ENCODE measurements around the gene ZNF460. TPM values are rescaled to one million over a fixed set of nuclear protein-coding genes. Genes with fewer than 3 reads are reported as not detected.

ZNF460 gene
- polyA plus RNA-seq, 1 of the 3 experiments (the other 2 are of a cell fraction) = 2.4 TPM

- no peaks in the 10 kb centered on the region for H3K9me3 ChIP-seq
- peak within 1 kb of the TSS; percentile 89 to 95 for H3K4me3 ChIP-seq (ENCODE audit: low read depth in 2 of 2, low read length in 1 of 2)
- POLR2A ChIA-PET = no interaction called here
- peak; percentile 98 for DNase-seq
- peak; percentile 73 for TF ChIP-seq MAX (IDR thresholded peaks at IDR 0.05; ENCODE audit: low read depth)
- TF ChIP-seq CHD2 (IDR thresholded peaks at IDR 0.05; ENCODE audit: low read length, partially characterized antibody) = peak; percentile 76
- peak; percentile 87 for TF ChIP-seq POLR2AphosphoS5 (IDR thresholded peaks at IDR 0.05; ENCODE audit: low read depth, low read length)
- TF ChIP-seq MXI1 (IDR thresholded peaks at IDR 0.05; ENCODE audit: low read depth, low read length) = no peak; the same call in none of the 2 replicates
- TF ChIP-seq RAD21 (IDR thresholded peaks at IDR 0.05; ENCODE audit: low read length) = no peak
- TF ChIP-seq ELF1 (IDR thresholded peaks at IDR 0.05) = 0 out of 2 replicates have a peak, but pooled peaks have one; percentile 24
- no peak for TF ChIP-seq RXRA (IDR thresholded peaks at IDR 0.05; ENCODE audit: borderline replicate concordance, low read depth)
- 0 out of 2 replicates have a peak, but pooled peaks have one; percentile 15 for TF ChIP-seq IRF3 (IDR thresholded peaks at IDR 0.05; ENCODE audit: low read depth, low read length)
- no peak for TF ChIP-seq YY1 (IDR thresholded peaks at IDR 0.05; ENCODE audit: low read depth)
- no peak for TF ChIP-seq USF1 (IDR thresholded peaks at IDR 0.05; ENCODE audit: borderline replicate concordance, low read depth)
- no peak for TF ChIP-seq SMC3 (IDR thresholded peaks at IDR 0.05; ENCODE audit: low read depth, low read length)
- peak; percentile 94 for TF ChIP-seq GABPA (IDR thresholded peaks at IDR 0.05; ENCODE audit: low read depth)
- TF ChIP-seq NRF1 (IDR thresholded peaks at IDR 0.05; ENCODE audit: low read depth, low read length) = no peak
- TF ChIP-seq JUND (IDR thresholded peaks at IDR 0.05) = no peak
- TF ChIP-seq RFX5 (IDR thresholded peaks at IDR 0.05; ENCODE audit: low read length) = no peak
- H3K27ac ChIP-seq (ENCODE audit: low read depth in 2 of 2, low read length in 1 of 2) = peak within 1 kb of the TSS; percentile 77 to 84
- H3K4me2 ChIP-seq = peak within 1 kb of the TSS; percentile 93
- 1% methylated on average over 31 of the region's 71 CpGs for WGBS (ENCODE audit: low lambda C conversion rate)
- H2AFZ ChIP-seq (ENCODE audit: low read depth) = peak within 1 kb of the TSS; percentile 93
- H3K27me3 ChIP-seq (ENCODE audit: insufficient read depth) = no peaks in the 10 kb centered on the region; the same call in 1 of the 2 replicates
- H3K36me3 ChIP-seq (replicated peaks in 1 of 2; ENCODE audit: control insufficient read depth in 1 of 2, insufficient read depth in 2 of 2, low read length in 1 of 2) = peaks cover 8 to 14% of the 10 kb centered on the region in 2 experiments
- CTCF ChIA-PET = no interaction called here
- peaks cover 46% of the 10 kb centered on the region for H3K79me2 ChIP-seq (ENCODE audit: insufficient read depth)
- peak within 1 kb of the TSS; percentile 92 for H3K9ac ChIP-seq
- H3F3A ChIP-seq (replicated peaks; ENCODE audit: insufficient read depth) = peaks cover 5% of the 10 kb centered on the region
- H4K20me1 ChIP-seq (ENCODE audit: insufficient read depth) = no peaks in the 10 kb centered on the region
- H3K4me1 ChIP-seq (ENCODE audit: control insufficient read depth in 1 of 2, insufficient read depth in 2 of 2, low read depth in 1 of 2, low read length in 1 of 2) = peaks cover 7 to 12% of the 10 kb centered on the region in 2 experiments; a peak in 2 of 4 replicates
- H3K9me2 ChIP-seq = no peaks in the 10 kb centered on the region
These were observed 40.1 kb downstream of the ZNF460 start, which contains the start of gene ZNF543 for GRCh38 chr19:57320180-57321084. ZNF543 (plus strand) TSS chr19:57320472; CDS start chr19:57320854, 382 bp downstream.

Data from SK-N-SH (cell line).